Hepatocyte (in vitro differentiated cells): ENCODE data around the gene IMP3.

Experiments
- CTCF ChIP-seq: fragments of 200-600 bp; sonication (generic); IDR thresholded peaks from 2 replicates; pipeline ENCODE4 v1.5.1; 2016; ENCODE audit warnings: antibody characterized with exemption, mild to moderate bottlenecking; ENCODE audit not compliant: poor library complexity
- EZH2 ChIP-seq: fragments of 200-600 bp; sonication (generic); IDR thresholded peaks from 2 replicates; pipeline ENCODE4 v1.6.1; 2016; ENCODE audit warnings: antibody characterized with exemption, mild to moderate bottlenecking, borderline replicate concordance
- EZH2phosphoT487 ChIP-seq: fragments of 200-600 bp; sonication (generic); IDR thresholded peaks from one replicate; pipeline ENCODE4 v1.6.1; 2018; ENCODE audit warnings: antibody characterized with exemption, mild to moderate bottlenecking, low read depth, moderate library complexity; ENCODE audit not compliant: unreplicated experiment, severe bottlenecking

GRCh38 chr15:75673426-75674235 lies 33.6 kb upstream of the IMP3 start:
- TF ChIP-seq CTCF (no peak), EZH2 (no peak), EZH2phosphoT487 (no peak)
